ENCODE results near the gene PEX7. TPM values are rescaled to one million over a fixed set of nuclear protein-coding genes. Genes with fewer than 3 reads are reported as not detected.
"Not testable (repeated sequence)": the region's sequence is repeated elsewhere in the genome, so short reads cannot be mapped to it uniquely, and the experiment has no call there.

The PEX7 gene
- total and polyA plus RNA-seq, 4 experiments from 2014 or later: 4.4 to 7.2 (median 5.1) TPM

DNA sequence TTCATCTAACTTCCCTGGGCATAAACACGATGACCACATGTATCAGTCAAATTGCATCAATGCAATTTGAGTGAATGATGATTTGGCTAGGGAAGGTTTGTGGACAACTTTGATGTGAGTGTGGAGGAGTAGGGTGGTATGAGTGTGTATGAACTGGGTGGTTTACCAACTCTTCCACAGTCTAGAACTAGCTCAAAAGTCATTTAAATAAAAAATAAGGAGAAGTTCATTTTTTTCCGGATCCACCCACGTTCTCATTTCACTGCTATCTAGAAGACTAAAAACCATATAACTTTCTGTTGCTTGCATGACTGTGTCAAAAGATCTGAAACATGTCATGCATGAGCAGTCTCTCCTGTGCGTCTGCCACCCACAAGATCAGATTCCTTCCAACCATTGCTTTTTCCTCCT, 123.3 kb downstream of the PEX7 start:
- no peaks in the 10 kb centered on the region for H3K27me3 ChIP-seq (ENCODE audit: insufficient read depth, low read length)
- peaks cover 0 to 7% of the 10 kb centered on the region in 2 donors for H3K36me3 Mint-ChIP-seq
- H3K4me1 Mint-ChIP-seq: no peaks in the 10 kb centered on the region
- H3K27me3 Mint-ChIP-seq: peaks cover 9 to 10% of the 10 kb centered on the region in 2 donors
- H3K27ac ChIP-seq (ENCODE audit: low read depth, low read length): no peak overlapping the region
- H3K4me3 ChIP-seq (ENCODE audit: low read length in 2 of 2): no peak overlapping the region
- no peak overlapping the region for H3K4me3 Mint-ChIP-seq
- peaks cover 0 to 17% (median 12%) of the 10 kb centered on the region in 8 donors for H3K9me3 Mint-ChIP-seq
- ChIA-PET CTCF (ENCODE audit: partially characterized antibody) (interaction anchor here (0.6 kb wide), 1 partner anchor 28 kb away, joined by 3 read pairs; no protein-coding TSS in a partner anchor), POLR2A (ENCODE audit: partially characterized antibody) (no interaction called here)
- intact Hi-C loops (cut with micrococcal nuclease): no loop called here
- no peak overlapping the region for H3K27ac Mint-ChIP-seq
- H3K4me1 ChIP-seq (ENCODE audit: insufficient read depth, low read length): no peaks in the 10 kb centered on the region
- H3K9me3 ChIP-seq (ENCODE audit: control insufficient read depth in 1 of 2, low read length in 2 of 2): no peaks in the 10 kb centered on the region
- H3K36me3 ChIP-seq (ENCODE audit: insufficient read depth, low read length): no peaks in the 10 kb centered on the region
- no peak for DNase-seq

DNA sequence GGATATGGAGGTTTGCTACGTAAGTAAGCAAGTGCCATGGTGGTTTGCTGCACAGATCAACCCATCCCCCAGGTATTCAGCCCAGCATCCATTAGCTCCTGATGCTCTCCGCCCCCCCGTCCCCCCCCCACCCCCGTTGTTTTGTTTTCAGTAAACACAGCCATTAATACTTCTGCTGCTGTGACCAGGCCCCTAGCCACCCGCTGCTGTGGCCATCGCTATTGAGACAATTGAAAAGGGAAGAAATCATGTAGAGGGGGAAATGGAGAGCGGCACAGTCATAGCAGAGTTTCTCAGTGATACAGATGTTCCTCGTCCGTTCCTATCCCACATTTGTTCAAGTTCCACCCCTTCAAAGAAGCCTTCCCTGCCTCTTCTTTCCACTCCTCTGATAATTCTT, 124.6 kb downstream of the PEX7 start:
- Mint-ChIP-seq H3K4me1 (no peaks in the 10 kb centered on the region), H3K27me3 (peaks cover 10% of the 10 kb centered on the region in 2 donors), H3K9me3 (peaks cover 0 to 10% (median 6%) of the 10 kb centered on the region in 8 donors), H3K4me3 (no peak overlapping the region), H3K36me3 (peaks cover 0 to 7% of the 10 kb centered on the region in 2 donors), H3K27ac (no peak overlapping the region)
- H3K36me3 ChIP-seq (ENCODE audit: insufficient read depth, low read length): no peaks in the 10 kb centered on the region
- H3K9me3 ChIP-seq (ENCODE audit: control insufficient read depth in 1 of 2, low read length in 2 of 2): no peaks in the 10 kb centered on the region
- H3K27me3 ChIP-seq (ENCODE audit: insufficient read depth, low read length): no peaks in the 10 kb centered on the region
- H3K27ac ChIP-seq (ENCODE audit: low read depth, low read length): no peak overlapping the region
- DNase-seq: no peak
- intact Hi-C loops (cut with micrococcal nuclease): no loop called here
- POLR2A ChIA-PET (ENCODE audit: partially characterized antibody): no interaction called here
- no peaks in the 10 kb centered on the region for H3K4me1 ChIP-seq (ENCODE audit: insufficient read depth, low read length)
- no peak overlapping the region for H3K4me3 ChIP-seq (ENCODE audit: low read length in 2 of 2)
- CTCF ChIA-PET (ENCODE audit: partially characterized antibody): no interaction called here

GRCh38 chr6:136949957-136950356, 127.6 kb downstream of the PEX7 start:
- H3K4me3 Mint-ChIP-seq; H3K9me3 ChIP-seq (ENCODE audit: control insufficient read depth in 1 of 2, low read length in 2 of 2); H3K27ac ChIP-seq (ENCODE audit: low read depth, low read length); H3K4me3 ChIP-seq (ENCODE audit: low read length in 2 of 2); H3K9me3 Mint-ChIP-seq; H3K36me3 Mint-ChIP-seq; H3K27me3 ChIP-seq (ENCODE audit: insufficient read depth, low read length); intact Hi-C loops (cut with micrococcal nuclease); POLR2A ChIA-PET (ENCODE audit: partially characterized antibody); H3K36me3 ChIP-seq (ENCODE audit: insufficient read depth, low read length); DNase-seq; H3K4me1 Mint-ChIP-seq; H3K27ac Mint-ChIP-seq; H3K4me1 ChIP-seq (ENCODE audit: insufficient read depth, low read length): not testable (repeated sequence)
- H3K27me3 Mint-ChIP-seq: peaks cover 10 to 13% of the 10 kb centered on the region in 2 donors
- CTCF ChIA-PET (ENCODE audit: partially characterized antibody): interaction anchor here (1.1 kb wide), 1 partner anchor 34 kb away, joined by 3 read pairs; no protein-coding TSS in a partner anchor

DNA sequence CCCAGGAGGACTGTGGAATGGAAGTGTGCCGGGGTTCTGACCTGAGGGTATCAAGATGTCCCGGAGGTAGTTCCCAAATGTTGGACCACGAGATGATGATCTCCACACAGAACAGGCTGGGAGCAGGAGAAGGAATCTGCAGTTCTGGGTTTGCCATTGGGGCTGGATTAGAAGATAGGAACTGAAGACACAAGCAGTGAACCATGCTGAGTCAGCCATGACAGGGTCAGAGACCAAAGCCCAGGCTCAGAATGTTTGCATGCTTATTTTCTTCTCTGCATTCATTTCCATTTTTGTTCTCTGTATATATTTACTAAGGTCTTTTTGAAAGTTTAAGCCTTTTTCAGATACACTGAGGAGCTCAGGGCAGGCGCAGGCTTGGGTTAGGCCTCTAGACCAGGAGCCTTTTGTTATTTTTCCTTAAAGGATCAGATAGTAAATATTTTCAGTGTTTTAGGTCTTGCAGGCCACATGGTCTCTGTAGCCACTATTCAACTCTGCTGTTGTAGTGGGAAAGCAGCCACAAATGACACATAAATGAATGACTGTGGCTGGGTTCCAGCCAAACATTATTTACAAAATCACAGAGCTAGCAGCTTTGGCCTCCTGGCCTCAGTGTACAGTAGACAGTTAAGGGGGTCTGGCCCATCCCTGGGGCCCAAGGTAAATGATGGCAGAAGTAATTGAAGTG, 128.2 kb downstream of the PEX7 start:
- H3K27ac Mint-ChIP-seq: no peak overlapping the region
- no peak for DNase-seq
- no peak overlapping the region for H3K4me3 ChIP-seq (ENCODE audit: low read length in 2 of 2)
- H3K27ac ChIP-seq (ENCODE audit: low read depth, low read length): no peak overlapping the region
- intact Hi-C loops (cut with micrococcal nuclease): no loop called here
- peaks cover 11 to 13% of the 10 kb centered on the region in 2 donors for H3K27me3 Mint-ChIP-seq
- peaks cover 0 to 7% of the 10 kb centered on the region in 2 donors for H3K36me3 Mint-ChIP-seq
- no peaks in the 10 kb centered on the region for H3K4me1 ChIP-seq (ENCODE audit: insufficient read depth, low read length)
- no peaks in the 10 kb centered on the region for H3K36me3 ChIP-seq (ENCODE audit: insufficient read depth, low read length)
- no peaks in the 10 kb centered on the region for H3K27me3 ChIP-seq (ENCODE audit: insufficient read depth, low read length)
- ChIA-PET POLR2A (ENCODE audit: partially characterized antibody) (no interaction called here), CTCF (ENCODE audit: partially characterized antibody) (interaction anchor here (1.1 kb wide), 1 partner anchor 34 kb away, joined by 3 read pairs; no protein-coding TSS in a partner anchor)
- no peaks in the 10 kb centered on the region for H3K4me1 Mint-ChIP-seq
- peaks cover 0 to 10% (median 4%) of the 10 kb centered on the region in 8 donors for H3K9me3 Mint-ChIP-seq
- no peaks in the 10 kb centered on the region for H3K9me3 ChIP-seq (ENCODE audit: control insufficient read depth in 1 of 2, low read length in 2 of 2)
- no peak overlapping the region for H3K4me3 Mint-ChIP-seq

DNA sequence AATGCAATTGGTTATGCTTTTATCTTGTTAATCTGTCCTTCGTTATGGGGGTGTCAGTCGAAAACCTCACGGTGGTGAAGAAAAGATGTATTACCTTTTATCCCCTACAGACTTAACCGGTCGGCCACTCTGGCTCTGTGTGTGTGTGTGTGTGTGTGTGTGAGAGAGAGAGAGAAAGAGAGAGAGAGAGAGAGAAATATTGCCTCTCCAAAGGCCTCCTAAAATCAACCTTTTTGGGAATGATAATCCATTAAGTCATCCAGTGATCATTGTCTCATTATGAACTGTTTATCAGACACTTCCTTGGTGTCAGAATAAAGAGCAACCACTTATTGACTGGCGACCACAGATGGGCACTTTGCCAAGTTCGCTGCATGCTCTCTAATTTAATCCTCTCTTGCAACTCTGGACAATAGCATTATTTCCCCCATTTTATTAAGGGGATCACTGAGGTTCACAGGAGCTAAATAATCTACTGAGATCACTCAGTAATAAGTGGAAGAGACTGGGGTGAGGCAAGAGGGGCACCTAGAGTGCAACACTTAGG, 130.4 kb downstream of the PEX7 start:
- no peak for DNase-seq
- H3K4me3 Mint-ChIP-seq: no peak overlapping the region
- Histone ChIP-seq H3K36me3 (ENCODE audit: insufficient read depth, low read length) (no peaks in the 10 kb centered on the region), H3K9me3 (ENCODE audit: control insufficient read depth in 1 of 2, low read length in 2 of 2) (no peaks in the 10 kb centered on the region), H3K27me3 (ENCODE audit: insufficient read depth, low read length) (peaks cover 4% of the 10 kb centered on the region), H3K4me1 (ENCODE audit: insufficient read depth, low read length) (no peaks in the 10 kb centered on the region), H3K4me3 (ENCODE audit: low read length in 2 of 2) (no peak overlapping the region), H3K27ac (ENCODE audit: low read depth, low read length) (no peak overlapping the region)
- peaks cover 0 to 9% (median 3%) of the 10 kb centered on the region in 8 donors for H3K9me3 Mint-ChIP-seq
- intact Hi-C loops (cut with micrococcal nuclease): no loop called here
- CTCF ChIA-PET (ENCODE audit: partially characterized antibody): no interaction called here
- no peak overlapping the region for H3K27ac Mint-ChIP-seq
- peaks cover 0 to 5% of the 10 kb centered on the region in 2 donors for H3K36me3 Mint-ChIP-seq
- peaks cover 8 to 13% of the 10 kb centered on the region in 2 donors for H3K27me3 Mint-ChIP-seq
- POLR2A ChIA-PET (ENCODE audit: partially characterized antibody): no interaction called here
- no peaks in the 10 kb centered on the region for H3K4me1 Mint-ChIP-seq

DNA sequence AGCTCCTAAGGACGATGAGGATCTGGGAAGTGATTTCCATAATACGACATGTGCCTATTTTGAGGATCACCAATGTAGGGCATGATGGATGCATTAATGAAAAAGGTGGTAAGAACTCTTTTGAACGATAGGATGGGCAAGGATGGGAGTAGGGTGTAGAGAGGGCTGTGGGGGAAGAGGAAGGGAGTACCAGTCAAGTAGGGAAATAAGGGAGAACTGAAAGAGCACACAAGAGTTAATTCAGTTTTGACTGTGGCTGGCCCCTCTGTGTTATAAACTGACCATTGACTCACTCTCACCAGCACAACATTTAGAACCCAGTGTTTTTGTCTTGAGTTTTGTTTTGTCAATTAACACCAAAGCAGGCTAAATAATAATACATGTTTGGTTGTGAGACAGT, 132.7 kb downstream of the PEX7 start:
- Histone ChIP-seq H3K27ac (ENCODE audit: low read depth, low read length) (no peak overlapping the region), H3K4me3 (ENCODE audit: low read length in 2 of 2) (no peak overlapping the region), H3K27me3 (ENCODE audit: insufficient read depth, low read length) (peaks cover 4% of the 10 kb centered on the region), H3K9me3 (ENCODE audit: control insufficient read depth in 1 of 2, low read length in 2 of 2) (no peaks in the 10 kb centered on the region), H3K4me1 (ENCODE audit: insufficient read depth, low read length) (no peaks in the 10 kb centered on the region), H3K36me3 (ENCODE audit: insufficient read depth, low read length) (no peaks in the 10 kb centered on the region)
- Mint-ChIP-seq H3K27me3 (peaks cover 6 to 18% of the 10 kb centered on the region in 2 donors), H3K4me1 (no peaks in the 10 kb centered on the region), H3K9me3 (no peaks in the 10 kb centered on the region), H3K4me3 (no peak overlapping the region), H3K36me3 (no peaks in the 10 kb centered on the region), H3K27ac (peak overlapping the region in 1 of 7 donors; percentile 7)
- ChIA-PET POLR2A (ENCODE audit: partially characterized antibody) (no interaction called here), CTCF (ENCODE audit: partially characterized antibody) (no interaction called here)
- no peak for DNase-seq
- intact Hi-C loops (cut with micrococcal nuclease): no loop called here

DNA sequence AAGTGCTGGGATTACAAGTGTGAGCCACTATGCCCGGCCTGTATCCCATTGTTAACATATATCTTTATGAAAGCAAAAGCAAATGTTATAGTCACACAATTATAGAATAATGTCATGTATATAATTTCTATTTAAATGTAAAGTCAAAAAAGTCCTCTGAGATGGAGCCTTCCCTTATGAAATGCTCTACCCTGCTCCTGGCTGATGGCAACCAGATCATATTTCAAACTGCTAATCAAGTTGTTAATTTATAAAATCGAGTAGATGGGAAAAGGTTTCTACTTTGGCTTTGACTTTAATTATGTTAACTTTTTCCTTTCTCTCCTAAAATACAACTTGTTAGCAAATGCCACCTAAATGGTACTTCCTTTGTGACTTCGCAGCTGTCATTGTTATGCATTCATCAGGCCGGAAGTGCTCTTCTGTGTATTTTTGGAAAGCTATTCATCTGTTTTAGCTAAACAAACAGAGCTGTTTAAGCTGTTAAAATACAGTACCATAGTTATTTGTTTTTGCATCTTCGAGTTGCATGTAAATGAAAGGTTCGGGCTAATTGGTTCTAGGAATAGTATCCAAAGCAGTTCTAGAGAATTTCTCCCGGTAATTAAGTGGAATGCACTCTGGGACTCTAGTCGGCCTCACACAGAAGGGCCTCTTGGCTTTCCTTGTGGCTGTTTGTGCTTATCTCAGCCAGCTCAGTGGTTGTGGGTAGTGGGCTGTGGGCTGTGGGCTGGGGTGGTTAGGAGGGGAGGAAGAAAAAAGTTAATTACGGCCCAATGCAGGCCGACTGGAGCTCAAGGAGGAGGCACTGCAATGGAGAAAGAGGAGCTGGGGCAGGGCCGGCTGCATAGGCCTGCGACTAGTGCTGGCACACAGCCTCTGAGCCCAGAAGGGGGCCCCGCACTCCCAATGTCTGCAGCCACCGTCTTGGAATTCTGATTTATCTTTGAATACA, 134.5 kb downstream of the PEX7 start:
- Mint-ChIP-seq H3K4me1 (no peaks in the 10 kb centered on the region), H3K9me3 (no peaks in the 10 kb centered on the region), H3K27me3 (peaks cover 6 to 23% of the 10 kb centered on the region in 2 donors), H3K4me3 (no peak overlapping the region), H3K36me3 (no peaks in the 10 kb centered on the region), H3K27ac (peak overlapping the region in 1 of 7 donors; percentile 22)
- Histone ChIP-seq H3K4me1 (ENCODE audit: insufficient read depth, low read length) (no peaks in the 10 kb centered on the region), H3K9me3 (ENCODE audit: control insufficient read depth in 1 of 2, low read length in 2 of 2) (no peaks in the 10 kb centered on the region), H3K36me3 (ENCODE audit: insufficient read depth, low read length) (no peaks in the 10 kb centered on the region), H3K4me3 (ENCODE audit: low read length in 2 of 2) (no peak overlapping the region), H3K27ac (ENCODE audit: low read depth, low read length) (no peak overlapping the region), H3K27me3 (ENCODE audit: insufficient read depth, low read length) (peaks cover 4% of the 10 kb centered on the region)
- intact Hi-C loops (cut with micrococcal nuclease): no loop called here
- POLR2A ChIA-PET (ENCODE audit: partially characterized antibody): no interaction called here
- CTCF ChIA-PET (ENCODE audit: partially characterized antibody): interaction anchor here (1.1 to 1.2 kb wide), 2 partner anchors 10 to 137 kb away, joined by 3 to 5 read pairs; no protein-coding TSS in a partner anchor
- DNase-seq: no peak

Measured in CD4-positive, alpha-beta memory T cell (primary cell).